Peyer's patch (tissue), 4 donors: Measurements from ENCODE around the gene CAMKK1. TPM values are rescaled to one million over a fixed set of nuclear protein-coding genes. Genes with fewer than 3 reads are reported as not detected.

ENCODE experiments used
- DNase-seq, 3 donors: peaks; one replicate each; pipeline ENCODE4 v3.0.0-alpha.2; 2017 to 2019
- H3K27ac ChIP-seq, 4 donors: fragments of 200-600 bp; sonication (generic); one replicate each; pipeline ENCODE4 v1.5.1; 2016 to 2019
- H3K27me3 ChIP-seq, 2 donors: fragments of 200-600 bp; sonication (generic); one replicate each; pipeline ENCODE4 v1.5.1; 2019
- H3K36me3 ChIP-seq, 3 donors: fragments of 200-600 bp; sonication (generic); one replicate each; pipeline ENCODE4 v1.5.1; 2016 to 2019
- H3K4me1 ChIP-seq, 4 donors: fragments of 200-600 bp; sonication (generic); one replicate each; pipeline ENCODE4 v1.5.1; 2016 to 2019
- H3K4me3 ChIP-seq, 4 donors: fragments of 200-600 bp; sonication (generic); 1 replicate in 3 of 4; 2 replicates in 1 of 4; pipeline ENCODE4 v1.5.1; 2016 to 2019; ENCODE audit warnings: mild to moderate bottlenecking in 1 of 4
- H3K9me3 ChIP-seq, 4 donors: fragments of 200-600 bp; sonication (generic); one replicate each; pipeline ENCODE4 v1.5.1; 2016 to 2019; ENCODE audit warnings: mild to moderate bottlenecking in 1 of 4
- POLR2A ChIP-seq, 2 donors: fragments of 450-650 bp; IDR thresholded peaks; one replicate each; pipeline ENCODE4 v1.5.1; 2017; ENCODE audit warnings: antibody characterized with exemption in 2 of 2, mild to moderate bottlenecking in 2 of 2, moderate library complexity in 2 of 2
- total RNA-seq, 4 donors: library from RNA; depleted of rRNA; stranded (reverse); fragments of >200 nt; gene quantifications; one replicate each; pipeline ENCODE4 v1.1.0, GENCODE V29; 2016
- TF ChIP-seq, protein P1 (sequence below), 6 experiments: fragments of 450-650 bp in 4 of 6; fragments of 200-600 bp in 2 of 6; sonication (generic) in 1 of 6; IDR thresholded peaks; one replicate each; pipeline ENCODE4 v1.5.1; 2017 to 2019; ENCODE audit warnings: antibody characterized with exemption in 6 of 6, mild to moderate bottlenecking in 3 of 6, moderate library complexity in 1 of 6

Gene CAMKK1
- total RNA-seq, 4 donors from 2014 or later: 2.5 to 13.2 (median 4.6) TPM

DNA sequence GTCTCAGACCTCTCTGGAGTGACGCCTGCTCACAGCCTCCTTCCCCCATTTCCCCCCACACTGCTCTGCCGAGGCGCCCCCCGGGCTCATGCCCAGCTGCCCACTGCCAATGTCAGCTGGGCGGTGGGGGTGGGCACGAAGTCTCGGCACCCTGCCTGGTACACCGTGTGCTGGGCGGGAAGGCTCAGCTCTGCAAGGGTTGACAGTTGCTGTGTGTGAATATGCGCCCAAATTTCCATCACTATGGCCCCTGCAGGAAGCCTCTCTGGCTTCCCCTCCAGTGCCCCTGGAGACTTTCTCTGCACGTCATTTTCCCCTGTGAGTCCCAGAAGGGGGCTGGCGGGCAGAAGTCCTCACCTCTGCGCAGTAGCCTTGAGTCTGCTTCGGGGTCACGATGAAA lies 11.6 kb upstream of the CAMKK1 start:
- Histone ChIP-seq H3K4me3 (peak overlapping the region in 1 of 4 donors; percentile 7), H3K36me3 (no peaks in the 10 kb centered on the region), H3K27me3 (no peaks in the 10 kb centered on the region), H3K4me1 (peaks cover 0 to 6% (median 0%) of the 10 kb centered on the region in 4 donors), H3K9me3 (no peaks in the 10 kb centered on the region), H3K27ac (peak overlapping the region in 2 of 4 donors; percentile 13 to 59)
- TF ChIP-seq, protein P1, sequence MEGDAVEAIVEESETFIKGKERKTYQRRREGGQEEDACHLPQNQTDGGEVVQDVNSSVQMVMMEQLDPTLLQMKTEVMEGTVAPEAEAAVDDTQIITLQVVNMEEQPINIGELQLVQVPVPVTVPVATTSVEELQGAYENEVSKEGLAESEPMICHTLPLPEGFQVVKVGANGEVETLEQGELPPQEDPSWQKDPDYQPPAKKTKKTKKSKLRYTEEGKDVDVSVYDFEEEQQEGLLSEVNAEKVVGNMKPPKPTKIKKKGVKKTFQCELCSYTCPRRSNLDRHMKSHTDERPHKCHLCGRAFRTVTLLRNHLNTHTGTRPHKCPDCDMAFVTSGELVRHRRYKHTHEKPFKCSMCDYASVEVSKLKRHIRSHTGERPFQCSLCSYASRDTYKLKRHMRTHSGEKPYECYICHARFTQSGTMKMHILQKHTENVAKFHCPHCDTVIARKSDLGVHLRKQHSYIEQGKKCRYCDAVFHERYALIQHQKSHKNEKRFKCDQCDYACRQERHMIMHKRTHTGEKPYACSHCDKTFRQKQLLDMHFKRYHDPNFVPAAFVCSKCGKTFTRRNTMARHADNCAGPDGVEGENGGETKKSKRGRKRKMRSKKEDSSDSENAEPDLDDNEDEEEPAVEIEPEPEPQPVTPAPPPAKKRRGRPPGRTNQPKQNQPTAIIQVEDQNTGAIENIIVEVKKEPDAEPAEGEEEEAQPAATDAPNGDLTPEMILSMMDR (IDR thresholded peaks at IDR 0.05): no peak
- no peak for TF ChIP-seq POLR2A (IDR thresholded peaks at IDR 0.05)
- DNase-seq: peak in 2 of 3 donors; percentile 44 to 71

DNA sequence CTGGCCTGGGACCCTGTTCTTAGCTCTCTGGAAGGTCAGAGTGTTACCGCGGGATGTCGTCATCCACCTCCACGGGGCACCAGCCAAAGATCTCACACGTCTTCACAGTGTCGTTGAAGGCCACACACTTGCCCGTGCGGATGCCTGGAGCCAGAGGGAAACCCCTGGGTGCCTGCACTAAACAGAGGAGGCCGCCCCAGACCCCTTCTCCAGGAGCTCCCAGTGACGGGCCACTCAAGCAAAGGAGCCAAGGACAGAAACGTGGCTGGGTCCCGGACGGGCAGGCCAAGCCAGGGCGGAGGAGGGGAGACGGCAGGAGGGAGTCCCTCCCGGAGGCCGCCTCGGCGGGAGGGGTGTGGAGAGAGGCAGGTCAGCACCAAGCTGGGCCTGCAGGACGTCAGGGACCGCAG lies 11.0 kb upstream of the CAMKK1 start:
- Histone ChIP-seq H3K4me1 (peaks cover 0 to 6% (median 0%) of the 10 kb centered on the region in 4 donors), H3K27ac (peak overlapping the region in 2 of 4 donors; percentile 13 to 59), H3K27me3 (no peaks in the 10 kb centered on the region), H3K9me3 (no peaks in the 10 kb centered on the region), H3K4me3 (no peak overlapping the region), H3K36me3 (no peaks in the 10 kb centered on the region)
- DNase-seq: no peak
- TF ChIP-seq, protein P1 (IDR thresholded peaks at IDR 0.05): no peak
- no peak for TF ChIP-seq POLR2A (IDR thresholded peaks at IDR 0.05)

DNA sequence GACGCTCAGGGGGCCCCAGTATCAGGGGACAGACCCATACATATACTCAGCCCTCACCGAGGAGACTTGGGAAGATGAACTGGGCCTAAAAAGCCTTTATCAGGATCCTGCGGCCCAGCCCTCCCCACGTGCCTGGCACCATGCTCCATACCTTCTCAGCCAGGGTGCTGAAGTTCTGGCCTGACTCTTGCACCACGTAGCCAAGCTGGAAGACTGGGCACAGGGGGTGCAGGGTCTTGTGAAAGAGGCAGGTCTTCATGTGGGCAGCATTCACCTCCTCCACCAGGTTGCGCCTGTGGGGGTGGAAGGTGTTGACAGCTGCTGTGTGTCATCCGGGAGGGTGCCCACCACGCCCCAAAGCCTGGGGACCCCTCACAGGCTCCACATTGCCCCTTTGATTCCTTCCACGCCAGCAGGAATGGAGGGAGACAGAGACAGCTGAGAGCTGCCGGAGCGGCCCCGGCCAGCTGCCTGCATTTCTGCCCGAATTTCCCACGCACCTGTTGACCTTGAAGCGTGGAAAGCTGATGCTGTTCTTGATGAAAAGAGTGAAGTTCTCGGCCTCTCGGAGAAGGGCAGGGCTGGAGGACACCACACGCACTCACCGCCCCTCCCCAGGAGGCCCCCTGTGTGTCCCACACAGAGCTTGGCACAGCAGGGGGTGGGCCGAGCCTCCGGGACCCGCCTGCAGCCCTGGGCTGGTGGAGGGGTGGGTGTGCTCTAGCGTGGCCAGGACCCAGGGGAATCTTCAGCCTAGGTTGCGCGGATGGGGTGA lies 10.4 kb upstream of the CAMKK1 start:
- no peak for DNase-seq
- no peaks in the 10 kb centered on the region for H3K36me3 ChIP-seq
- TF ChIP-seq POLR2A (IDR thresholded peaks at IDR 0.05): no peak
- TF ChIP-seq, protein P1 (IDR thresholded peaks at IDR 0.05): no peak
- H3K4me1 ChIP-seq: peaks cover 0 to 6% (median 0%) of the 10 kb centered on the region in 4 donors
- H3K27ac ChIP-seq: no peak overlapping the region
- no peaks in the 10 kb centered on the region for H3K9me3 ChIP-seq
- no peak overlapping the region for H3K4me3 ChIP-seq
- H3K27me3 ChIP-seq: no peaks in the 10 kb centered on the region

DNA sequence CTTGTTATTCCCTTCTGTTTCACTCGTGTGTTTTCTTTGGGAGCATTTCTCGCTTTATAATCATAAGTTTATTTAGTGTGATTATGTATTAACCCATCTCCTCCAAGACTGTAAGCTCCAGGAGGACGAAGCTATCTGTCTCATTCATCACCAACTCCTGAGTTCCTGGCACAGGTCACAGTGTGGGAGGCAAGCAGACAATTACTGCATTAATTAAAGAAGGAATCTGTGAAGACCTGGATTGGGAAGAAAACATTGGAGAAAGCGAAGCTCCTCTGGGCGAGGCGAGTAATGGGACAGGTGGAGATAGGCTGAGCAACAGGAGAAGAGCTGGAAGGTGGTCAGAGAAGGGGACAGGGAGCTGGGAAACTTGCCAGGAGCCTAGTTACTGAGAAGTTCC lies 7.8 kb upstream of the CAMKK1 start:
- Histone ChIP-seq H3K36me3 (no peaks in the 10 kb centered on the region), H3K27ac (no peak overlapping the region), H3K4me3 (no peak overlapping the region), H3K27me3 (no peaks in the 10 kb centered on the region), H3K4me1 (peaks cover 0 to 6% (median 2%) of the 10 kb centered on the region in 4 donors), H3K9me3 (no peaks in the 10 kb centered on the region)
- DNase-seq: no peak
- TF ChIP-seq, protein P1 (IDR thresholded peaks at IDR 0.05): no peak
- no peak for TF ChIP-seq POLR2A (IDR thresholded peaks at IDR 0.05)

- Histone ChIP-seq H3K9me3 (no peaks in the 10 kb centered on the region), H3K36me3 (no peaks in the 10 kb centered on the region), H3K4me3 (no peak overlapping the region), H3K27ac (no peak overlapping the region), H3K4me1 (peaks cover 0 to 28% (median 10%) of the 10 kb centered on the region in 4 donors), H3K27me3 (no peaks in the 10 kb centered on the region)
- DNase-seq: no peak
- TF ChIP-seq POLR2A (IDR thresholded peaks at IDR 0.05): no peak
- TF ChIP-seq, protein P1 (IDR thresholded peaks at IDR 0.05): no peak
These were observed 4.9 kb upstream of the CAMKK1 start for GRCh38 chr17:3897731-3898130.
